Subcutaneous adipose tissue (tissue), 4 donors: ENCODE data around the gene MB. TPM values are rescaled to one million over a fixed set of nuclear protein-coding genes. Genes with fewer than 3 reads are reported as not detected.

Experiments used
- CTCF ChIP-seq: fragments of 450-650 bp; IDR thresholded peaks from one replicate; pipeline ENCODE4 v1.5.1; 2016; ENCODE audit warnings: low read depth, mild to moderate bottlenecking, control low read depth, antibody characterized with exemption, moderate library complexity
- total RNA-seq, 4 donors: library from RNA; depleted of rRNA; stranded (reverse); fragments of >200 nt; gene quantifications; one replicate each; pipeline ENCODE4 v1.1.0, GENCODE V29; 2016

The MB gene
- total RNA-seq, 4 donors from 2014 or later: not detected

- TF ChIP-seq CTCF: no peak
These were observed 48.1 kb downstream of the MB start for GRCh38 chr22:35568751-35569739.

- TF ChIP-seq CTCF: no peak
These were observed 49.6 kb downstream of the MB start for GRCh38 chr22:35567351-35568141.

GRCh38 chr22:35564975-35565867 is 51.9 kb downstream of the MB start:
- no peak for TF ChIP-seq CTCF

- TF ChIP-seq CTCF: no peak
These were observed 53.9 kb downstream of the MB start for GRCh38 chr22:35563211-35563610.

GRCh38 chr22:35561796-35562526 is 55.2 kb downstream of the MB start:
- no peak for TF ChIP-seq CTCF

- TF ChIP-seq CTCF: no peak
These were observed 56.3 kb downstream of the MB start for GRCh38 chr22:35560824-35561223.
